Mucosa of descending colon (tissue), 3 donors: ENCODE measurements around the gene DHX35. TPM values are rescaled to one million over a fixed set of nuclear protein-coding genes. Genes with fewer than 3 reads are reported as not detected.
A peak's percentile ranks its signal among the peaks of the same experiment; 100 is the strongest.

Source experiments
- ATAC-seq: fragments of 200-7000 bp; cut with Tn5 transposase; one replicate; pipeline ENCODE4 v1.9.1; 2020; ENCODE audit warnings: mild to moderate bottlenecking, moderate library complexity
- DNase-seq, 3 donors: peaks; one replicate each; pipeline ENCODE4 v3.0.0-alpha.2; 2020
- H3K36me3 ChIP-seq: fragments of 200-600 bp; one replicate; pipeline ENCODE4 v1.8.0; 2021; ENCODE audit warnings: low read depth, mild to moderate bottlenecking
- H3K4me1 ChIP-seq: fragments of 200-600 bp; one replicate; pipeline ENCODE4 v1.8.0; 2021; ENCODE audit warnings: low read depth, mild to moderate bottlenecking
- H3K4me3 ChIP-seq: fragments of 200-600 bp; one replicate; pipeline ENCODE4 v1.8.0; 2021; ENCODE audit warnings: mild to moderate bottlenecking
- H3K9me3 ChIP-seq: fragments of 200-600 bp; one replicate; pipeline ENCODE4 v1.8.0; 2021; ENCODE audit warnings: mild to moderate bottlenecking
- intact Hi-C, 2 donors: fragments of 100-400 bp; cut with DNase I in 1 of 2; cut with micrococcal nuclease in 1 of 2; formaldehyde crosslinking; loops; one replicate each; pipeline versions ENCODE4 v1.11.0 to v1.11.1; 2022; cut with DNase I, micrococcal nuclease
- total RNA-seq, 3 donors: library from RNA; stranded (reverse); fragmentation: NEBNext Ultra II Directional in 2 of 3; extraction: Animal tissue kit (Norgen Biotek cat#: 25700) in 2 of 3; gene quantifications; one replicate each; pipeline versions ENCODE4 v1.2.1 to v1.2.4, GENCODE V29; 2021 to 2023
- TF ChIP-seq, protein P1 (sequence below): fragments of 200-600 bp; IDR thresholded peaks from one replicate; pipeline ENCODE4 v1.8.0; 2022; ENCODE audit warnings: antibody characterized with exemption, mild to moderate bottlenecking
- donor health status: DM: no; HTN: no; CAD: no; lungs with moderate emphysema.
- donor health status: DM: no; HTN: no; CAD: no.
- donor health status: DM: no; HTN: yes; CAD: no.

Gene DHX35
- total RNA-seq, 3 donors from 2014 or later: 14.8 to 16.4 (median 16.3) TPM

DNA sequence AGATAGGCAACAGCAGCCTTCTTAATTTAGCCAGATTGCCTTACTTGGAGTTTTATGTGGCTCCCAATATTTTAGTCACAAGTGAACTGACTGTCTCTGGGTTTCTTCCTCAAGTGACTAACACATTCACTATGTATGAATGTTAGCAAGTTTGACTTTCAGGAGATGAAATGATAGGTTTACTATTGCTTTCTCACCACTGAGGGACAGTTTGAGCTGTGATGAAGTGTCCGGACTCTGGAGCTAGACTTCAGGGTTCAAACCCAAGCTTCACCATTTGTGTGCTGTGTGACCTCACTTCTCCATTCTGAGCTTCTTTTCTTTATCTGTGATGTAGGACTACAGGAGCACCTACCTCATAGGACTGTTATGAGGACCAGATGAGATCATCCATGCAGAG is 8.2 kb downstream of the DHX35 start:
- intact Hi-C loops: no loop called here
- no peaks in the 10 kb centered on the region for H3K36me3 ChIP-seq
- H3K4me1 ChIP-seq: peaks cover 18% of the 10 kb centered on the region
- TF ChIP-seq, protein P1, sequence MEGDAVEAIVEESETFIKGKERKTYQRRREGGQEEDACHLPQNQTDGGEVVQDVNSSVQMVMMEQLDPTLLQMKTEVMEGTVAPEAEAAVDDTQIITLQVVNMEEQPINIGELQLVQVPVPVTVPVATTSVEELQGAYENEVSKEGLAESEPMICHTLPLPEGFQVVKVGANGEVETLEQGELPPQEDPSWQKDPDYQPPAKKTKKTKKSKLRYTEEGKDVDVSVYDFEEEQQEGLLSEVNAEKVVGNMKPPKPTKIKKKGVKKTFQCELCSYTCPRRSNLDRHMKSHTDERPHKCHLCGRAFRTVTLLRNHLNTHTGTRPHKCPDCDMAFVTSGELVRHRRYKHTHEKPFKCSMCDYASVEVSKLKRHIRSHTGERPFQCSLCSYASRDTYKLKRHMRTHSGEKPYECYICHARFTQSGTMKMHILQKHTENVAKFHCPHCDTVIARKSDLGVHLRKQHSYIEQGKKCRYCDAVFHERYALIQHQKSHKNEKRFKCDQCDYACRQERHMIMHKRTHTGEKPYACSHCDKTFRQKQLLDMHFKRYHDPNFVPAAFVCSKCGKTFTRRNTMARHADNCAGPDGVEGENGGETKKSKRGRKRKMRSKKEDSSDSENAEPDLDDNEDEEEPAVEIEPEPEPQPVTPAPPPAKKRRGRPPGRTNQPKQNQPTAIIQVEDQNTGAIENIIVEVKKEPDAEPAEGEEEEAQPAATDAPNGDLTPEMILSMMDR: no peak
- ATAC-seq (peak; percentile 34), DNase-seq (no peak)
- H3K4me3 ChIP-seq: no peak overlapping the region
- no peaks in the 10 kb centered on the region for H3K9me3 ChIP-seq

DNA sequence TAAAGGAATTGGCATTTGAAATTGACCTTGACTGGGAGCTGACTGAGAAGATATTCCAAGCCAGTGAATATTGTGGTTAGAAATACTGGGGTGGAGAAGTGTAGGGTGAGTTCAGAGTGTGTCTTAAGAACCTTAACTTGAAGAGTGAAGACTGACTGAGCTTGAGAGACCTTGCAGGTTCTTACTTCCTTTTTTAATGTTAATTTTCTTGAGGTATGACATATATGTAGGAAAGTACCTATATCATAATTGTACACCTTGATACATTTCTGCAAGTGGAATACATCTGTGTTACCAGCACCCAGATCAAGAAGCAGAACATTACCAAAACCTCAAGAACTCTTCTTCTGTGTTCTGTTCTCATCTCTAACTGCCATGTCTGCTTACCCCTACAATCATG is 11.0 kb downstream of the DHX35 start:
- DNase-seq (no peak), ATAC-seq (no peak)
- Histone ChIP-seq H3K36me3 (no peaks in the 10 kb centered on the region), H3K4me1 (peaks cover 12% of the 10 kb centered on the region), H3K9me3 (no peaks in the 10 kb centered on the region), H3K4me3 (no peak overlapping the region)
- intact Hi-C loops: no loop called here
- TF ChIP-seq, protein P1: no peak

DNA sequence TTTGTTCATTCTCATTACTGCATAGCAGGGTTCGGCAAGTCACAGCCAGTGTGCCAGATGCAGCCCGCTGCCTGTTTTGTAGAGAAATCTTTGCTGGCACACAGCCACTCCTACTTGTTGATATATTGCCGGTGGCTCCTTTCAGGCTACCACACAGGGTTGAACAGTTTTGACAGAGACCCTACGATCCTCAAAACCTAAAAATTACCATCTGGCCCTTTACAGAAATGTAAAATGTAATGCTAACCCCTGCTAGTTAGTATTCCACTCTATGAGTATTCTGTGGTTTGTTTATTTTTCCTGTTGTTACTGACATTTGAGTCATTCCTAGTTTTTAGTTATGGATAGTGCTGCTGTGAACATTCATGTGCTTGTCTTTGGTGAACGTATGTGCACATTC is 11.5 kb downstream of the DHX35 start:
- ATAC-seq (no peak), DNase-seq (no peak)
- no peak overlapping the region for H3K4me3 ChIP-seq
- H3K9me3 ChIP-seq: no peaks in the 10 kb centered on the region
- intact Hi-C loops: no loop called here
- TF ChIP-seq, protein P1: no peak
- H3K4me1 ChIP-seq: peaks cover 7% of the 10 kb centered on the region
- no peaks in the 10 kb centered on the region for H3K36me3 ChIP-seq

DNA sequence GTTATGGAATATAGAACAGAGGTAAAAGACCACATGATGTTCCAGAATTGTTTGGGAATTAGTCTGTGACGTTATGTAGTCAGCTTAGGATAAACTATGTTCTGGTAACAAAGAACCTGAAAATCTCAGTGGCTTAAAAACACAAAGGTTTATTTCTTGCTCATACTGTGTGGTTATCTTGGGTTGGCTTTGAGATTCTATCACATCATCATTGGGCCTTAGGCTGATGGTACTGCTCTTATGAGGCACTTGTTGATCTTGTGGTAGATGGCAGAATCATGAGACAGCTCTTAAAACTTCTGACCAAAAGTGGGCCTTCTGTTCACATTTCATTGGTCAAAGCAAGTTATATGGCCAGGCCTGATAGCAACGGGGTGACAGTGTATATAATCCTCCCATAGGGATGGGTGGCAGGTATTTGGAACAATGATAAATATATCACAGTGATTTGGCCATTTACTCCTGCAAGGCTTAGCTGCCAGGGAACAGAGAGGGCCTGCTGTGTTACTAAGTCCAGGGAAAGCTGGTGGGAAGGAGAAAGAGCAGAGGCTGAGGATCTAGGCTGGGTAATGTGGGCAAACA is 13.5 kb downstream of the DHX35 start:
- ATAC-seq (no peak), DNase-seq (no peak)
- Histone ChIP-seq H3K4me1 (no peaks in the 10 kb centered on the region), H3K36me3 (no peaks in the 10 kb centered on the region), H3K9me3 (no peaks in the 10 kb centered on the region), H3K4me3 (no peak overlapping the region)
- TF ChIP-seq, protein P1: no peak
- intact Hi-C loops: no loop called here

DNA sequence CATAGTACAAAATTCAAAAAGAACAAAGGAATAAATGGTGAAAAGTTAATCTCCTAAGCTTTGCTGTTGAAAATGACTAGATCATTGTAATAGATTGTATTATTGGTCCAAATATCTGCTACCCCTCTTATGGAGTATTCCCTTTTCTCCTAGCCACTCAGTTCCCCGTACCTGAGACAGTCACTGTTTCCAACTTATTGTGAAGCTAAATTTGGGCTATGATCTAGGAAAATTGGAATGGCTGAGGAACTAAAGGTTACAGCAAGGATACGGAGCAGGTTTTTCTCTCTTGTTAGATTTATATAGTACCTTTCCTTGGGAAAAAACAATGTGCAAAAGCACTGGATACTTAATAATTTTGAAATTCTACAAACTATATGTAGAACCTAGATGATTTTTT is 17.3 kb downstream of the DHX35 start:
- intact Hi-C loops: no loop called here
- Histone ChIP-seq H3K4me3 (no peak overlapping the region), H3K9me3 (no peaks in the 10 kb centered on the region), H3K36me3 (no peaks in the 10 kb centered on the region), H3K4me1 (no peaks in the 10 kb centered on the region)
- ATAC-seq (no peak), DNase-seq (no peak)
- TF ChIP-seq, protein P1: no peak

DNA sequence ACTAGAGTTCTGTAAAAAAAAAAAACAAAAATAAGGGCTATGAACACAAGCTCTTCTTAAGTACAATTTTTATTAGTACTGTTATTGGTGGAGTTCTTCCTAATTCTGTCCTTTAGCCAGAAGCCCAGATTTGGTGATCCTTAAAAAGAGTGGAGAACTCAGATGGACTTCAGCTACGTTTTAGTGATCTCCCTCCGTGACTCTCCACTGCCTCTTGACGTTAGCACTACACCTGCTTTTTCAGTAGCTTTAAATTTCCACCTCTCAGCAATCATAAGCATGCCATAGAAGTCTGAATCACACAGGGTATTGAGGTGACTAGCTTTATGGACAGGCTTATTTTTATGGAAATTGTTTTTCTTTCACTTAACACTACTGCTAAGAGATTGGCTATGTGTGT is 17.7 kb downstream of the DHX35 start:
- Histone ChIP-seq H3K4me3 (no peak overlapping the region), H3K4me1 (no peaks in the 10 kb centered on the region), H3K36me3 (no peaks in the 10 kb centered on the region), H3K9me3 (no peaks in the 10 kb centered on the region)
- ATAC-seq (peak; percentile 47), DNase-seq (no peak)
- intact Hi-C loops: no loop called here
- TF ChIP-seq, protein P1: no peak
